PFSK-1 (cell line): ENCODE measurements around the gene IKZF2.

Source experiments
- FOXP2 ChIP-seq: optimal IDR thresholded peaks from 2 replicates; pipeline ENCODE3; 2011; ENCODE audit warnings: borderline replicate concordance, control low read depth, inconsistent platforms; ENCODE audit not compliant: insufficient read depth; ENCODE audit errors: extremely low read length, extremely low read depth
- POLR2AphosphoS5 ChIP-seq: IDR thresholded peaks from 2 replicates; pipeline ENCODE4 v1.6.1; 2012; ENCODE audit warnings: low read depth, mild to moderate bottlenecking, control low read depth, low read length, moderate library complexity
- REST ChIP-seq, 2 experiments: IDR thresholded peaks; 2 replicates each; pipeline versions ENCODE4 v1.6.1 to v1.8.0; 2011 to 2012; ENCODE audit warnings: low read depth in 2 of 2, low read length in 2 of 2, control low read depth in 1 of 2, inconsistent platforms in 1 of 2, mild to moderate bottlenecking in 1 of 2, moderate library complexity in 1 of 2; ENCODE audit not compliant: insufficient read depth in 1 of 2
- SIN3A ChIP-seq: IDR thresholded peaks from 2 replicates; pipeline ENCODE4 v1.6.1; 2012; ENCODE audit warnings: mild to moderate bottlenecking, low read length, moderate library complexity, borderline replicate concordance; ENCODE audit not compliant: insufficient read depth
- TAF1 ChIP-seq: IDR thresholded peaks from 2 replicates; pipeline ENCODE4 v1.6.1; 2012; ENCODE audit warnings: low read length, control low read depth, borderline replicate concordance; ENCODE audit not compliant: insufficient read depth

Gene IKZF2

DNA sequence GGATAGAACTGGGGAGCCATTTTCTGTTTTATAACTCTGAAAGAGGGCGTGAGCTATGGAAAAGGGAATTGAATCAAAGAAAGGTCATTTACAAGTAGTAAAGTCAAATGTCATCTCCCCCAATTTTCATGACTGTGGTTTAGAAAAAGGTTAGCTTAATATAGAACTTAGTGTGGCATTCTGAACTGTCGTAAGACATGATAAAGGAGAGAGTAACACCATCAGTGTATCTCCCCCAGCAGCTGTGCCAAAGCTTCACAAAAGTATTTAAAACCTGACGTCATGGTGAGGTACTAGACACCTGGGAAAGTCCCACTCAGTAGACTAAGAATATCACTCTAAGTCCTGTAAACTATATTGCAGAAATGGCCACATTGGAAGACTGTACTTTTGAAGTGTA is 5.8 kb upstream of the IKZF2 start:
- TF ChIP-seq REST (IDR thresholded peaks at IDR 0.05; ENCODE audit: insufficient read depth in 1 of 2, low read depth in 2 of 2, low read length in 2 of 2): no peak

DNA sequence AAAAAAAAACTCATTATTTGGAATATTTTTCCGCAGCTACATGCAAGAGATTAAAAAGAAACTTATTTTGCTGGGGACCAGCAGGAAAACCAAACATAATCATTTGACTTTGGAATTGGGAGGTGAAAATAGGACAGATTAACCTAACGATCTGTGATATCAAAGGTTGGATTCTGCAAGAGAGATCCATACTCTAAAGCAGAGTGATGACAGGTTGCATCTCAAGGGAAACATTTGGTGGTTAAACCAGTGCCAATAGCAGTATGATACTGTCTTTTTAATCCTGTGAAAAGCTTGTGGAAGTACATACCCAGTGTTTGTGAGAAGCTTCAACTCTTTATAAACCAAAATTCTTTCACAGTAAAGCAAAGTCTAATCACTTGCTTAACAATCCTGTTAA is 5.3 kb upstream of the IKZF2 start:
- no peak for TF ChIP-seq REST (IDR thresholded peaks at IDR 0.05; ENCODE audit: insufficient read depth in 1 of 2, low read depth in 2 of 2, low read length in 2 of 2)

- TF ChIP-seq TAF1 (no peak), SIN3A (no peak), FOXP2 (no peak), POLR2AphosphoS5 (no peak), REST (IDR thresholded peaks at IDR 0.05; ENCODE audit: insufficient read depth in 1 of 2, low read depth in 2 of 2, low read length in 2 of 2) (no peak)
Measured at GRCh38 chr2:213152888-213153287, 1.5 kb upstream of the IKZF2 start.

DNA sequence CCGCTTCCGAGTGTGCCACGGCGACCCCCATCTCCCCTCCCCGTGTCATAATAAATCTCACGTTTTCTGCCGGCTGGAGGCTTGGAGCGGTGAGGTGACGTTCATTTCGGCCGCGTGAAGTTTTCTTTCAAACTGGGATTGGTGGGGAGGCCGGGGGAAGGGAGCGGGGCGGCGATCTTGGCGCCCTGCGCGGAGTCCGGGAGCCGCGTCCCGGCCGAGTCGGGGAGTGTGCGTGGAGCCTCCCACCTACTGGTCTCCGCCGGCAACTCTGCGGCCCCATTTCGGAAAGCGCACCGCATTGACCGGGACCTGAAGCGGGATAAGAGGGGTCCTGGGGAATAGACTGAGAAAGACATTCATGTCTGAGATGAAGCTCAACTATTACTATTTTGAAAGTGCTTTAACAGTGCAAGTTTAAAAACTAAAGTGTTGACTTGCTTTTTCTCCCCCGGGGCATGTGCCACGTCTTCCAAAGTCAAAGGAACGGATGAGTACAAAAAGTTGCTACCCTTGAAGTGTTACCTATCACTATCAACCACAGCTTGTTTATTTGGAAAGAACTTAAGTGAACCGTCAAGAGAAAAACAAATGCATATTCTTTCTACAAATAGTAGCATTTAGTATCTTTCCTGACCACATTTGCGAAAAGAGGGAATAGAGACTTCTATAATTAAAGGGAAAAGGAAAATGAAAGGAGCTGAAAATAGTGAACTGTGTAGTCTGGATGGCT is 818 bp upstream of the IKZF2 start:
- TF ChIP-seq FOXP2 (no peak), POLR2AphosphoS5 (no peak), TAF1 (no peak), SIN3A (no peak), REST (IDR thresholded peaks at IDR 0.05; ENCODE audit: insufficient read depth in 1 of 2, low read depth in 2 of 2, low read length in 2 of 2) (no peak)

- TF ChIP-seq POLR2AphosphoS5 (no peak), FOXP2 (no peak), TAF1 (no peak), SIN3A (no peak), REST (IDR thresholded peaks at IDR 0.05; ENCODE audit: insufficient read depth in 1 of 2, low read depth in 2 of 2, low read length in 2 of 2) (no peak)
Measured at GRCh38 chr2:213150315-213151097, 906 bp downstream of the IKZF2 start.
